ENCODE measurements around the gene CLIP1.

DNA sequence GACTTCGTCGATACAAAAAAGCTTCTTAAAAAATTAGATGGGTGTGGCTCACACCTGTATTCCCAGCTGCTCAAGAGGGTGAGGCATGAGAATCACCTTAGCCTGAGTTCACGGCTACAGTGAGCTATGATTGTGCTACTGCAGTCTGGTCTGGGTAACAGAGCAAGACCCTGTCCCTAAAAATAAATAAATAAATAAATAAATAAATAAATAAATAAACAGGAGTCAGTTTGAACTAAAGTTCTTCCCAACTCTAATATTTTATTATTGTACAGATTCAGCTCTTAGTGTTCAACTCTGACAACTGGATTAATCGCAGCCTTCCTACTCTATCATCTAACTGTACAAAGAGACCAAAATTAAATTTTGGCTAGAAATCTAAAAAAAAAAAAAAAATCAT lies 12.7 kb upstream of the CLIP1 start:
- TF ChIP-seq JUND (IDR thresholded peaks at IDR 0.05) (no peak), SIN3A (IDR thresholded peaks at IDR 0.05; ENCODE audit: borderline replicate concordance, low read depth, low read length) (no peak), SMC3 (IDR thresholded peaks at IDR 0.05; ENCODE audit: low read depth, low read length) (no peak), POLR2AphosphoS5 (IDR thresholded peaks at IDR 0.05; ENCODE audit: low read depth, low read length) (no peak), MXI1 (IDR thresholded peaks at IDR 0.05; ENCODE audit: low read depth, low read length) (no peak), EZH2phosphoT487 (IDR thresholded peaks at IDR 0.05; ENCODE audit: borderline replicate concordance, low read depth) (no peak), TEAD4 (IDR thresholded peaks at IDR 0.05; ENCODE audit: borderline replicate concordance, insufficient read depth) (no peak), RXRA (IDR thresholded peaks at IDR 0.05; ENCODE audit: borderline replicate concordance, low read depth) (no peak)
- TF ChIP-seq, protein P1, sequence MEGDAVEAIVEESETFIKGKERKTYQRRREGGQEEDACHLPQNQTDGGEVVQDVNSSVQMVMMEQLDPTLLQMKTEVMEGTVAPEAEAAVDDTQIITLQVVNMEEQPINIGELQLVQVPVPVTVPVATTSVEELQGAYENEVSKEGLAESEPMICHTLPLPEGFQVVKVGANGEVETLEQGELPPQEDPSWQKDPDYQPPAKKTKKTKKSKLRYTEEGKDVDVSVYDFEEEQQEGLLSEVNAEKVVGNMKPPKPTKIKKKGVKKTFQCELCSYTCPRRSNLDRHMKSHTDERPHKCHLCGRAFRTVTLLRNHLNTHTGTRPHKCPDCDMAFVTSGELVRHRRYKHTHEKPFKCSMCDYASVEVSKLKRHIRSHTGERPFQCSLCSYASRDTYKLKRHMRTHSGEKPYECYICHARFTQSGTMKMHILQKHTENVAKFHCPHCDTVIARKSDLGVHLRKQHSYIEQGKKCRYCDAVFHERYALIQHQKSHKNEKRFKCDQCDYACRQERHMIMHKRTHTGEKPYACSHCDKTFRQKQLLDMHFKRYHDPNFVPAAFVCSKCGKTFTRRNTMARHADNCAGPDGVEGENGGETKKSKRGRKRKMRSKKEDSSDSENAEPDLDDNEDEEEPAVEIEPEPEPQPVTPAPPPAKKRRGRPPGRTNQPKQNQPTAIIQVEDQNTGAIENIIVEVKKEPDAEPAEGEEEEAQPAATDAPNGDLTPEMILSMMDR (IDR thresholded peaks at IDR 0.05), result no peak
- TF ChIP-seq, protein P2, sequence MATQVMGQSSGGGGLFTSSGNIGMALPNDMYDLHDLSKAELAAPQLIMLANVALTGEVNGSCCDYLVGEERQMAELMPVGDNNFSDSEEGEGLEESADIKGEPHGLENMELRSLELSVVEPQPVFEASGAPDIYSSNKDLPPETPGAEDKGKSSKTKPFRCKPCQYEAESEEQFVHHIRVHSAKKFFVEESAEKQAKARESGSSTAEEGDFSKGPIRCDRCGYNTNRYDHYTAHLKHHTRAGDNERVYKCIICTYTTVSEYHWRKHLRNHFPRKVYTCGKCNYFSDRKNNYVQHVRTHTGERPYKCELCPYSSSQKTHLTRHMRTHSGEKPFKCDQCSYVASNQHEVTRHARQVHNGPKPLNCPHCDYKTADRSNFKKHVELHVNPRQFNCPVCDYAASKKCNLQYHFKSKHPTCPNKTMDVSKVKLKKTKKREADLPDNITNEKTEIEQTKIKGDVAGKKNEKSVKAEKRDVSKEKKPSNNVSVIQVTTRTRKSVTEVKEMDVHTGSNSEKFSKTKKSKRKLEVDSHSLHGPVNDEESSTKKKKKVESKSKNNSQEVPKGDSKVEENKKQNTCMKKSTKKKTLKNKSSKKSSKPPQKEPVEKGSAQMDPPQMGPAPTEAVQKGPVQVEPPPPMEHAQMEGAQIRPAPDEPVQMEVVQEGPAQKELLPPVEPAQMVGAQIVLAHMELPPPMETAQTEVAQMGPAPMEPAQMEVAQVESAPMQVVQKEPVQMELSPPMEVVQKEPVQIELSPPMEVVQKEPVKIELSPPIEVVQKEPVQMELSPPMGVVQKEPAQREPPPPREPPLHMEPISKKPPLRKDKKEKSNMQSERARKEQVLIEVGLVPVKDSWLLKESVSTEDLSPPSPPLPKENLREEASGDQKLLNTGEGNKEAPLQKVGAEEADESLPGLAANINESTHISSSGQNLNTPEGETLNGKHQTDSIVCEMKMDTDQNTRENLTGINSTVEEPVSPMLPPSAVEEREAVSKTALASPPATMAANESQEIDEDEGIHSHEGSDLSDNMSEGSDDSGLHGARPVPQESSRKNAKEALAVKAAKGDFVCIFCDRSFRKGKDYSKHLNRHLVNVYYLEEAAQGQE (IDR thresholded peaks at IDR 0.05; ENCODE audit: low read depth, low read length), result no peak
- TF ChIP-seq, protein P3, sequence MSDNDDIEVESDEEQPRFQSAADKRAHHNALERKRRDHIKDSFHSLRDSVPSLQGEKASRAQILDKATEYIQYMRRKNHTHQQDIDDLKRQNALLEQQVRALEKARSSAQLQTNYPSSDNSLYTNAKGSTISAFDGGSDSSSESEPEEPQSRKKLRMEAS (IDR thresholded peaks at IDR 0.05; ENCODE audit: low read depth), result no peak
